GM23338 (cell line): ENCODE results near the gene SLC35G2. TPM values are rescaled to one million over a fixed set of nuclear protein-coding genes. Genes with fewer than 3 reads are reported as not detected.

Experiments
- ATAC-seq: fragments of 200-7000 bp; cut with Tn5 transposase; 3 replicates; pipeline ENCODE4 v1.9.1; 2020
- DNase-seq: peaks from one replicate; pipeline ENCODE4 v3.0.0-alpha.2; 2015; ENCODE audit warnings: low spot score
- H2AFZ ChIP-seq: fragments of 200-600 bp; sonication (generic); 2 replicates; pipeline ENCODE4 v1.8.0; 2016; ENCODE audit warnings: antibody characterized with exemption, mild to moderate bottlenecking, moderate library complexity
- H3F3A ChIP-seq: fragments of 200-600 bp; sonication (generic); replicated peaks from 2 replicates; pipeline ENCODE4 v1.8.0; 2017; ENCODE audit warnings: antibody characterized with exemption, mixed run types, low read depth
- H3K27ac ChIP-seq: fragments of 200-600 bp; sonication (generic); 2 replicates; pipeline ENCODE4 v1.6.1; 2016; ENCODE audit warnings: low read depth
- H3K27me3 ChIP-seq: fragments of 200-600 bp; sonication (generic); 2 replicates; pipeline ENCODE4 v1.8.0; 2016; ENCODE audit warnings: mild to moderate bottlenecking, mixed run types, moderate library complexity; ENCODE audit not compliant: insufficient read depth
- H3K36me3 ChIP-seq: fragments of 200-600 bp; sonication (generic); 2 replicates; pipeline ENCODE4 v1.8.0; 2016; ENCODE audit warnings: mild to moderate bottlenecking; ENCODE audit not compliant: insufficient read depth
- H3K4me1 ChIP-seq: fragments of 200-600 bp; sonication (generic); 2 replicates; pipeline ENCODE4 v1.8.0; 2016; ENCODE audit warnings: mild to moderate bottlenecking, moderate library complexity; ENCODE audit not compliant: insufficient read depth
- H3K4me2 ChIP-seq: fragments of 200-600 bp; sonication (generic); 2 replicates; pipeline ENCODE4 v1.7.1; 2017; ENCODE audit warnings: mixed run types
- H3K4me3 ChIP-seq: fragments of 200-600 bp; sonication (generic); 2 replicates; pipeline ENCODE4 v1.6.1; 2016; ENCODE audit warnings: mixed run types
- H3K79me2 ChIP-seq: fragments of 200-600 bp; sonication (generic); replicated peaks from 2 replicates; pipeline ENCODE4 v1.8.0; 2017; ENCODE audit warnings: mild to moderate bottlenecking; ENCODE audit not compliant: insufficient read depth
- H3K9me2 ChIP-seq: fragments of 200-600 bp; sonication (generic); 2 replicates; pipeline ENCODE4 v1.8.0; 2017; ENCODE audit not compliant: insufficient read depth
- H4K20me1 ChIP-seq: fragments of 200-600 bp; sonication (generic); replicated peaks from 2 replicates; pipeline ENCODE4 v1.8.0; 2017; ENCODE audit warnings: mild to moderate bottlenecking; ENCODE audit not compliant: insufficient read depth
- H3K27ac Mint-ChIP-seq: 2 replicates; pipeline ENCODE4 v1.8.0; 2020; ENCODE audit warnings: inconsistent platforms, mild to moderate bottlenecking, moderate library complexity, mixed read lengths
- H3K27me3 Mint-ChIP-seq: 3 replicates; pipeline ENCODE4 v1.8.0; 2022; ENCODE audit warnings: low read depth, mild to moderate bottlenecking, moderate library complexity, mixed read lengths, inconsistent platforms; ENCODE audit not compliant: insufficient read depth, poor library complexity
- H3K36me3 Mint-ChIP-seq: 3 replicates; pipeline ENCODE4 v1.8.0; 2021; ENCODE audit warnings: low read depth, mild to moderate bottlenecking, inconsistent platforms, moderate library complexity, mixed read lengths
- H3K4me1 Mint-ChIP-seq: 3 replicates; pipeline ENCODE4 v1.8.0; 2020; ENCODE audit warnings: mild to moderate bottlenecking, inconsistent platforms, mixed read lengths
- H3K4me3 Mint-ChIP-seq: 3 replicates; pipeline ENCODE4 v1.8.0; 2021; ENCODE audit warnings: moderate library complexity, mild to moderate bottlenecking, inconsistent platforms, mixed read lengths
- H3K9me3 Mint-ChIP-seq: 3 replicates; pipeline ENCODE4 v1.8.0; 2020; ENCODE audit warnings: moderate library complexity, mild to moderate bottlenecking, inconsistent platforms, mixed read lengths
- CREB1 ChIP-seq: fragments of 250-450 bp; sonication (Bioruptor Pico); IDR thresholded peaks from 2 replicates; pipeline ENCODE4 v1.5.0; 2020; ENCODE audit warnings: low read depth, mild to moderate bottlenecking, moderate library complexity
- EZH2 ChIP-seq: fragments of 200-600 bp; sonication (generic); IDR thresholded peaks from one replicate; pipeline ENCODE4 v1.8.0; 2017; ENCODE audit warnings: antibody characterized with exemption, mild to moderate bottlenecking, low read depth; ENCODE audit not compliant: unreplicated experiment
- EZH2phosphoT487 ChIP-seq: fragments of 200-600 bp; sonication (generic); IDR thresholded peaks from one replicate; pipeline ENCODE4 v1.8.1; 2018; ENCODE audit warnings: antibody characterized with exemption; ENCODE audit not compliant: unreplicated experiment
- JUNB ChIP-seq: IDR thresholded peaks from one replicate; pipeline ENCODE4 v1.6.1; 2016; ENCODE audit warnings: antibody characterized with exemption; ENCODE audit not compliant: unreplicated experiment
- NANOG ChIP-seq: IDR thresholded peaks from 2 replicates; pipeline ENCODE4 v1.6.1; 2016; ENCODE audit warnings: antibody characterized with exemption, borderline replicate concordance
- POLR2AphosphoS5 ChIP-seq: IDR thresholded peaks from 2 replicates; pipeline ENCODE4 v1.6.1; 2016; ENCODE audit warnings: antibody characterized with exemption, low read depth
- STAT1 ChIP-seq: IDR thresholded peaks from one replicate; pipeline ENCODE4 v1.6.1; 2016; ENCODE audit warnings: antibody characterized with exemption; ENCODE audit not compliant: unreplicated experiment
- ZNF114 ChIP-seq: fragments of 250-450 bp; sonication (Bioruptor Pico); IDR thresholded peaks from 2 replicates; pipeline ENCODE4 v1.5.0; 2020; ENCODE audit warnings: mild to moderate bottlenecking, moderate library complexity
- ZNF331 ChIP-seq: fragments of 250-450 bp; sonication (Bioruptor Pico); IDR thresholded peaks from 2 replicates; pipeline ENCODE4 v1.5.0; 2020; ENCODE audit warnings: low read depth, mild to moderate bottlenecking, moderate library complexity
- polyA plus RNA-seq: library from polyadenylated mRNA; unstranded; fragments of >200 nt; fragmentation: Nextera tagmentation; extraction: Ambion mirVana; gene quantifications from 2 replicates; pipeline ENCODE4 v1.2.1, GENCODE V29; 2016
- total RNA-seq: library from RNA; depleted of rRNA; stranded (reverse); fragments of >200 nt; shearing (Covaris generic); gene quantifications from 2 replicates; pipeline ENCODE4 v1.2.3, GENCODE V29; 2014
- TF ChIP-seq, protein P1 (sequence below): IDR thresholded peaks from 2 replicates; pipeline ENCODE4 v1.6.1; 2016; ENCODE audit warnings: antibody characterized with exemption
- TF ChIP-seq, protein P2 (sequence below), 2 experiments: fragments of 200-600 bp in 1 of 2; sonication (generic) in 1 of 2; conservative IDR thresholded peaks; 2 replicates each; pipeline versions ENCODE4 v1.5.1 to v1.6.1; 2016 to 2017; ENCODE audit warnings: antibody characterized with exemption in 2 of 2, low read depth in 2 of 2, mild to moderate bottlenecking in 2 of 2, moderate library complexity in 1 of 2
- TF ChIP-seq, protein P3 (sequence below): IDR thresholded peaks from one replicate; pipeline ENCODE4 v1.6.1; 2018; ENCODE audit warnings: antibody characterized with exemption; ENCODE audit not compliant: unreplicated experiment

The SLC35G2 gene
- total and polyA plus RNA-seq, 2 experiments from 2014 or later: 6.8 to 8.8 TPM

DNA sequence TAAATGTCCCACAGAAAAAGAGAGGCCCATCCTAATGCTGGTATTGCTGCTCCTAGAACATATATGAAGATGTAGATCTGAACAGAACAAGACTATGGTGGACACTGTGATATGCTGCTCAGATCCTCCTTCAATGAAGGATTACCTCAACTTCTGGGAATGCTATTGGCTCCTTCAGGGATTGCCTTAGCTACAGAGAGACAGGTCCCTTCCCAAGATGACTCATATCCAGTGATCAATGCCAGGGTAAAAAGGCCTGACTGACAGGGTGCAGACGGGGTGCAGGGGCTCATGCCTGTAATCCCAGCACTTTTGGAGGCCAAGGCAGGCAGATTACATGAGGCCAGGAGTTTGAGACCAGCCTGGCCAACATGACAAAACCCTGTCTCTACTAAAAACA is 46.2 kb upstream of the SLC35G2 start (continued):
- no peak for TF ChIP-seq ZNF114
- TF ChIP-seq POLR2AphosphoS5: no peak
- TF ChIP-seq, protein P1, sequence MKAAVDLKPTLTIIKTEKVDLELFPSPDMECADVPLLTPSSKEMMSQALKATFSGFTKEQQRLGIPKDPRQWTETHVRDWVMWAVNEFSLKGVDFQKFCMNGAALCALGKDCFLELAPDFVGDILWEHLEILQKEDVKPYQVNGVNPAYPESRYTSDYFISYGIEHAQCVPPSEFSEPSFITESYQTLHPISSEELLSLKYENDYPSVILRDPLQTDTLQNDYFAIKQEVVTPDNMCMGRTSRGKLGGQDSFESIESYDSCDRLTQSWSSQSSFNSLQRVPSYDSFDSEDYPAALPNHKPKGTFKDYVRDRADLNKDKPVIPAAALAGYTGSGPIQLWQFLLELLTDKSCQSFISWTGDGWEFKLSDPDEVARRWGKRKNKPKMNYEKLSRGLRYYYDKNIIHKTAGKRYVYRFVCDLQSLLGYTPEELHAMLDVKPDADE: no peak
- TF ChIP-seq, protein P2, sequence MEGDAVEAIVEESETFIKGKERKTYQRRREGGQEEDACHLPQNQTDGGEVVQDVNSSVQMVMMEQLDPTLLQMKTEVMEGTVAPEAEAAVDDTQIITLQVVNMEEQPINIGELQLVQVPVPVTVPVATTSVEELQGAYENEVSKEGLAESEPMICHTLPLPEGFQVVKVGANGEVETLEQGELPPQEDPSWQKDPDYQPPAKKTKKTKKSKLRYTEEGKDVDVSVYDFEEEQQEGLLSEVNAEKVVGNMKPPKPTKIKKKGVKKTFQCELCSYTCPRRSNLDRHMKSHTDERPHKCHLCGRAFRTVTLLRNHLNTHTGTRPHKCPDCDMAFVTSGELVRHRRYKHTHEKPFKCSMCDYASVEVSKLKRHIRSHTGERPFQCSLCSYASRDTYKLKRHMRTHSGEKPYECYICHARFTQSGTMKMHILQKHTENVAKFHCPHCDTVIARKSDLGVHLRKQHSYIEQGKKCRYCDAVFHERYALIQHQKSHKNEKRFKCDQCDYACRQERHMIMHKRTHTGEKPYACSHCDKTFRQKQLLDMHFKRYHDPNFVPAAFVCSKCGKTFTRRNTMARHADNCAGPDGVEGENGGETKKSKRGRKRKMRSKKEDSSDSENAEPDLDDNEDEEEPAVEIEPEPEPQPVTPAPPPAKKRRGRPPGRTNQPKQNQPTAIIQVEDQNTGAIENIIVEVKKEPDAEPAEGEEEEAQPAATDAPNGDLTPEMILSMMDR (conservative IDR thresholded peaks at IDR 0.05; ENCODE audit: low read depth in 2 of 2): no peak
- no peak for TF ChIP-seq NANOG
- TF ChIP-seq EZH2: no peak
- TF ChIP-seq JUNB: no peak
- TF ChIP-seq STAT1: no peak
- TF ChIP-seq EZH2phosphoT487: no peak

DNA sequence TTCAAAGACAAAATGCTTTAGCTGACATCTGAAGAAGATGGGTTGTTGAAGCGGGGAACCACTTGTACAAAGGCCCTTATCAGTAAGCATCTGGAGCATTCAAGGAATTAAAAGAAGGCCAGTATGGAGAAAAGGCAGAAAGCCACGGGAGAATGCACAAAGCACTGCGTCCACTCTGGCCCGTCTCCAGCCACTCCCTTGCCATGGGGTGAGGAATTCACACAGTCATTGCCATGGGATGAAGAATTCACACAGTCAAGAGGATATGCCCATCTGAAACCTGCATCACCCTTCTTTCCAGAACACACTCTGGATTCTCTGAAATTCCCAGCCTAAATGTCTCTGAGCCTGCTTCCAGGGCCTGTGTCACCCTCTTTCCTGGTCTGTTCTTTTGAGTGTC is 40.1 kb upstream of the SLC35G2 start:
- DNase-seq (no peak), ATAC-seq (no peak)
- Histone ChIP-seq H4K20me1 (no peaks in the 10 kb centered on the region), H3K36me3 (no peaks in the 10 kb centered on the region), H3K4me1 (no peaks in the 10 kb centered on the region), H3K27ac (no peak overlapping the region), H2AFZ (peak overlapping the region; percentile 38; the same call in 1 of the 2 replicates), H3K27me3 (no peaks in the 10 kb centered on the region), H3F3A (no peaks in the 10 kb centered on the region), H3K9me2 (no peaks in the 10 kb centered on the region), H3K79me2 (no peaks in the 10 kb centered on the region), H3K4me2 (no peak overlapping the region), H3K4me3 (no peak overlapping the region)
- Mint-ChIP-seq H3K36me3 (no peaks in the 10 kb centered on the region), H3K4me3 (no peak overlapping the region), H3K4me1 (no peaks in the 10 kb centered on the region), H3K27ac (no peak overlapping the region), H3K27me3 (peaks cover 4% of the 10 kb centered on the region), H3K9me3 (no peaks in the 10 kb centered on the region)
- TF ChIP-seq, protein P2 (conservative IDR thresholded peaks at IDR 0.05; ENCODE audit: low read depth in 2 of 2): no peak
- TF ChIP-seq EZH2: no peak
- no peak for TF ChIP-seq ZNF114
- TF ChIP-seq ZNF331 (CRISPR knock-in tag): no peak
- TF ChIP-seq POLR2AphosphoS5: no peak
- TF ChIP-seq CREB1 (CRISPR knock-in tag): no peak
- TF ChIP-seq STAT1: no peak
- TF ChIP-seq NANOG: no peak
- no peak for TF ChIP-seq JUNB
- TF ChIP-seq EZH2phosphoT487: no peak
- TF ChIP-seq, protein P3, sequence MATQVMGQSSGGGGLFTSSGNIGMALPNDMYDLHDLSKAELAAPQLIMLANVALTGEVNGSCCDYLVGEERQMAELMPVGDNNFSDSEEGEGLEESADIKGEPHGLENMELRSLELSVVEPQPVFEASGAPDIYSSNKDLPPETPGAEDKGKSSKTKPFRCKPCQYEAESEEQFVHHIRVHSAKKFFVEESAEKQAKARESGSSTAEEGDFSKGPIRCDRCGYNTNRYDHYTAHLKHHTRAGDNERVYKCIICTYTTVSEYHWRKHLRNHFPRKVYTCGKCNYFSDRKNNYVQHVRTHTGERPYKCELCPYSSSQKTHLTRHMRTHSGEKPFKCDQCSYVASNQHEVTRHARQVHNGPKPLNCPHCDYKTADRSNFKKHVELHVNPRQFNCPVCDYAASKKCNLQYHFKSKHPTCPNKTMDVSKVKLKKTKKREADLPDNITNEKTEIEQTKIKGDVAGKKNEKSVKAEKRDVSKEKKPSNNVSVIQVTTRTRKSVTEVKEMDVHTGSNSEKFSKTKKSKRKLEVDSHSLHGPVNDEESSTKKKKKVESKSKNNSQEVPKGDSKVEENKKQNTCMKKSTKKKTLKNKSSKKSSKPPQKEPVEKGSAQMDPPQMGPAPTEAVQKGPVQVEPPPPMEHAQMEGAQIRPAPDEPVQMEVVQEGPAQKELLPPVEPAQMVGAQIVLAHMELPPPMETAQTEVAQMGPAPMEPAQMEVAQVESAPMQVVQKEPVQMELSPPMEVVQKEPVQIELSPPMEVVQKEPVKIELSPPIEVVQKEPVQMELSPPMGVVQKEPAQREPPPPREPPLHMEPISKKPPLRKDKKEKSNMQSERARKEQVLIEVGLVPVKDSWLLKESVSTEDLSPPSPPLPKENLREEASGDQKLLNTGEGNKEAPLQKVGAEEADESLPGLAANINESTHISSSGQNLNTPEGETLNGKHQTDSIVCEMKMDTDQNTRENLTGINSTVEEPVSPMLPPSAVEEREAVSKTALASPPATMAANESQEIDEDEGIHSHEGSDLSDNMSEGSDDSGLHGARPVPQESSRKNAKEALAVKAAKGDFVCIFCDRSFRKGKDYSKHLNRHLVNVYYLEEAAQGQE: no peak
- TF ChIP-seq, protein P1: no peak
